Parathyroid adenoma (tissue), 2 donors: ENCODE measurements around the gene SMIM8.

ENCODE experiments used
- H2AFZ ChIP-seq: fragments of 300-600 bp; sonication (generic); one replicate; pipeline ENCODE4 v1.7.0; 2017; ENCODE audit warnings: antibody characterized with exemption, mild to moderate bottlenecking
- H3K27ac ChIP-seq: fragments of 300-600 bp; sonication (generic); one replicate; pipeline ENCODE4 v1.7.0; 2017
- H3K27me3 ChIP-seq: fragments of 300-600 bp; sonication (generic); one replicate; pipeline ENCODE4 v1.7.0; 2017; ENCODE audit warnings: low read length; ENCODE audit not compliant: control insufficient read depth, insufficient read depth
- H3K36me3 ChIP-seq: fragments of 300-600 bp; sonication (generic); one replicate; pipeline ENCODE4 v1.7.0; 2017; ENCODE audit warnings: low read length; ENCODE audit not compliant: control insufficient read depth, insufficient read depth
- H3K4me1 ChIP-seq: fragments of 300-600 bp; sonication (generic); one replicate; pipeline ENCODE4 v1.7.0; 2017; ENCODE audit warnings: control low read depth
- H3K4me2 ChIP-seq: fragments of 300-600 bp; sonication (generic); one replicate; pipeline ENCODE4 v1.7.0; 2017; ENCODE audit warnings: low read length
- H3K4me3 ChIP-seq: fragments of 300-600 bp; sonication (generic); one replicate; pipeline ENCODE4 v1.7.0; 2017; ENCODE audit warnings: low read depth, low read length
- H3K79me2 ChIP-seq: fragments of 300-600 bp; sonication (generic); one replicate; pipeline ENCODE4 v1.7.0; 2017; ENCODE audit warnings: control low read depth
- H3K9ac ChIP-seq: fragments of 300-600 bp; sonication (generic); one replicate; pipeline ENCODE4 v1.7.0; 2017; ENCODE audit warnings: mild to moderate bottlenecking
- H3K9me3 ChIP-seq: fragments of 300-600 bp; sonication (generic); one replicate; pipeline ENCODE4 v1.7.0; 2017; ENCODE audit warnings: low read length; ENCODE audit not compliant: control insufficient read depth
- TF ChIP-seq, protein P1 (sequence below): fragments of 300-600 bp; sonication (generic); IDR thresholded peaks from one replicate; pipeline ENCODE4 v1.7.0; 2017; ENCODE audit warnings: antibody characterized with exemption, mild to moderate bottlenecking
- donor health status: primary hyperparathyroidism.

Gene SMIM8

DNA sequence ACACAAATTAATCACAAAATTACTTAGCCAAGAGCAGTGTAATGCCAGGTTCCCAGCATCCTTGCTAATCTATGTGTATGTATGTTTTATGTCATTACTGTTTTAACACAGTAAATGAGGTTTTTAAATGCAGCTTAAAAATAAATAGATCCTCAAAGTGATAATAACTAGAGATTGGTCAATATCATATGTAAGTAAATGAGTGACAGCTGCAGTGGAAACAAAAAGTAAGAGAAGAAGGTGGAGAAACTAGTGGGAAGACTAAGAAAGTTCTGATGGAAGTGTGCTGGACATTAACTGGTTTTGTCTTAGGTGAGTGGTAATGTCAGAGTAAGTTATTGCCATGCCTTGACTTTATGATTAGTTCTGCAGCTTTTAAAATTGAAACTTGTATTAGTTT lies 8.6 kb downstream of the SMIM8 start:
- Histone ChIP-seq H2AFZ (no peak overlapping the region), H3K9ac (no peak overlapping the region), H3K4me3 (no peak overlapping the region), H3K36me3 (no peaks in the 10 kb centered on the region), H3K27me3 (no peaks in the 10 kb centered on the region), H3K4me1 (no peaks in the 10 kb centered on the region), H3K27ac (no peak overlapping the region), H3K79me2 (peaks cover 2% of the 10 kb centered on the region), H3K4me2 (no peak overlapping the region), H3K9me3 (no peaks in the 10 kb centered on the region)
- TF ChIP-seq, protein P1, sequence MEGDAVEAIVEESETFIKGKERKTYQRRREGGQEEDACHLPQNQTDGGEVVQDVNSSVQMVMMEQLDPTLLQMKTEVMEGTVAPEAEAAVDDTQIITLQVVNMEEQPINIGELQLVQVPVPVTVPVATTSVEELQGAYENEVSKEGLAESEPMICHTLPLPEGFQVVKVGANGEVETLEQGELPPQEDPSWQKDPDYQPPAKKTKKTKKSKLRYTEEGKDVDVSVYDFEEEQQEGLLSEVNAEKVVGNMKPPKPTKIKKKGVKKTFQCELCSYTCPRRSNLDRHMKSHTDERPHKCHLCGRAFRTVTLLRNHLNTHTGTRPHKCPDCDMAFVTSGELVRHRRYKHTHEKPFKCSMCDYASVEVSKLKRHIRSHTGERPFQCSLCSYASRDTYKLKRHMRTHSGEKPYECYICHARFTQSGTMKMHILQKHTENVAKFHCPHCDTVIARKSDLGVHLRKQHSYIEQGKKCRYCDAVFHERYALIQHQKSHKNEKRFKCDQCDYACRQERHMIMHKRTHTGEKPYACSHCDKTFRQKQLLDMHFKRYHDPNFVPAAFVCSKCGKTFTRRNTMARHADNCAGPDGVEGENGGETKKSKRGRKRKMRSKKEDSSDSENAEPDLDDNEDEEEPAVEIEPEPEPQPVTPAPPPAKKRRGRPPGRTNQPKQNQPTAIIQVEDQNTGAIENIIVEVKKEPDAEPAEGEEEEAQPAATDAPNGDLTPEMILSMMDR, result no peak

DNA sequence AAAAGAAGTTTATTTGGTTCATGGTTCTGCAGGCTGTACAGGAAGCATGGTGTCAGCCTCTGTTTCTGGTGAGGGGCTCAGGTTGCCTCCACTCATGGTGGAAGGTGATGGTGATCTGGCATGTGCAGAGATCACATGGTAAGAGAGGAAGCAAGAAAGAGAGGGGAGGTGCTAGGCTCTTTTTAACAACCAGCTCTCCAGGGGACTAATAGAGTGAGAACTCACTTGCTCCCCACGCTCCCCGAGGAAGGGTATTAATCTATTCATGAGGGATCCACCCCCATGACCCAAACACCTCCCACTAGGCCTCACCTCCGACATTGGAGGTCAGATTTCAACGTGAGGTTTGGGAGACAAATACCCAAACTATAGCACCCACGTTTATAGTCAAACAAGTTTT lies 10.6 kb downstream of the SMIM8 start:
- TF ChIP-seq, protein P1, result no peak
- H3K9ac ChIP-seq, result no peak overlapping the region
- H3K79me2 ChIP-seq, result peaks cover 2% of the 10 kb centered on the region
- no peak overlapping the region for H3K4me3 ChIP-seq
- H3K4me2 ChIP-seq, result no peak overlapping the region
- no peak overlapping the region for H3K27ac ChIP-seq
- H3K27me3 ChIP-seq, result no peaks in the 10 kb centered on the region
- H3K9me3 ChIP-seq, result no peaks in the 10 kb centered on the region
- no peaks in the 10 kb centered on the region for H3K4me1 ChIP-seq
- H3K36me3 ChIP-seq, result no peaks in the 10 kb centered on the region
- no peak overlapping the region for H2AFZ ChIP-seq

DNA sequence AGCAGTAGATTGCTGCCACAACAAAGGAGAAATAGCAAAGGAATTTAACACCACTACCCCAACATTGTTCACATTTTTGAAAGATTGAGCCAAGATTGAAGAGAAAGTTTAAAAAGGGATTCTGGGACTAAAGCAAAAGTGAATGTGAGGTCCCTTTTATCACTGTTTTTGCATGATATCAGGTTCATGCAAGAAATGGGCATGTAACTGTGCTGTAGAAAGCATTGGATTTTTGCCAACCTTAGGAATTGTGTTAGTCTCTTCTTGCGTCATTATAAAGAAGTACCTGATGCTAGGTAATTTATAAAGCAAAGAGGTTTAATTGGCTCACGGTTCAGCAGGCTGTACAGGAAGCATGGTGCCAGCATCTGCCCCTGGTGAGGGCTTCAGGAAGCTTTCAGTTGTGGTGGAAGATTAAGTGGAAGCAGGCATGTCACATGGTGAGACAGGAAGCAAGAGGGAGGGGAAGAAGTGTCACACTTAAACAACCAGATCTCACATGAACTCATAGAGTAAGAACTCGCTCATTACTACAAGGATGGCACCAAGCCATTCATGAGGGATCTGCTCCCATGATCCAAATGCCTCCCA lies 11.3 kb downstream of the SMIM8 start:
- H3K9ac ChIP-seq, result no peak overlapping the region
- H2AFZ ChIP-seq, result no peak overlapping the region
- TF ChIP-seq, protein P1, result no peak
- H3K4me3 ChIP-seq, result no peak overlapping the region
- no peak overlapping the region for H3K27ac ChIP-seq
- no peaks in the 10 kb centered on the region for H3K27me3 ChIP-seq
- H3K79me2 ChIP-seq, result peaks cover 2% of the 10 kb centered on the region
- no peaks in the 10 kb centered on the region for H3K9me3 ChIP-seq
- no peaks in the 10 kb centered on the region for H3K36me3 ChIP-seq
- no peaks in the 10 kb centered on the region for H3K4me1 ChIP-seq
- H3K4me2 ChIP-seq, result no peak overlapping the region

DNA sequence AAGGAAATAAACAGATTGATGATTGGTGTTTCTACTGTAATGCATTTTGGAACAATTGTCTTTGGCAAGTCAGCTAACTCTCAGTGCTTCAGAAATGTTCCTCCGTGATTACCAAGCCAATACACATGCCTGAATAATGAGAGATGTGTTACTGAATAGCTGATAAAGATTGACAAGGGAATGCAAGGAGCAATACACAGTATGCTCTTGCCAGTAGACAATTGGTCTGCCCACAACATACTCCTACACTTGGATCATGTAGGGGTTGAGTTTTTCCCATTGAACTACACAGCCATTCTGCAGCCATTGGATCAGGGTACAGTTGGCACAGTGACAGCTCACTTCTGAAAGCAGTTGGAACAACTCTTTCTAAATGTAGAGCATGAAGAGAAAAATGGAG lies 12.3 kb downstream of the SMIM8 start:
- H3K9me3 ChIP-seq, result no peaks in the 10 kb centered on the region
- no peak overlapping the region for H2AFZ ChIP-seq
- no peak overlapping the region for H3K27ac ChIP-seq
- no peaks in the 10 kb centered on the region for H3K27me3 ChIP-seq
- H3K36me3 ChIP-seq, result no peaks in the 10 kb centered on the region
- H3K79me2 ChIP-seq, result peaks cover 2% of the 10 kb centered on the region
- H3K4me1 ChIP-seq, result no peaks in the 10 kb centered on the region
- no peak overlapping the region for H3K9ac ChIP-seq
- TF ChIP-seq, protein P1, result no peak
- H3K4me3 ChIP-seq, result no peak overlapping the region
- H3K4me2 ChIP-seq, result no peak overlapping the region

DNA sequence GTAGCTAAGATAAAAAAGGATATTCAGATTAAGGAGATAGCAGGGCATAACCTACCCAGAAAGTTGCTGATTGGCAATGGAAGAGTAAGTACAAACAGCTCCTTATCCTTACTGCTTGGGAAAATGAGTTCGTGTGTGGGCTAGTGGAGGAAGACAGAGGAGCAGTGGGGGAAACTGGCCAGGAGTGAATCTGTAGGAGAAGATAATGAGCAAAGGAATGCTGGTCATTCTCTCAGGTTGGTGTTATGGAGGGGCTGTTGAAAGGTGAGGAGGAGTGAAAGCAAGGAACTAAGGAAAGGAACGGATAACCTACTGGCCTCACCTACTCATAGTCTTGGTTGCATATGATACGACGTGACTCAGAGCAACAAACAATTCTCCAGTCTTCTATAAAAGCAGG lies 14.0 kb downstream of the SMIM8 start:
- no peaks in the 10 kb centered on the region for H3K36me3 ChIP-seq
- TF ChIP-seq, protein P1, result no peak
- H3K9ac ChIP-seq, result no peak overlapping the region
- no peaks in the 10 kb centered on the region for H3K9me3 ChIP-seq
- H3K4me2 ChIP-seq, result no peak overlapping the region
- H3K79me2 ChIP-seq, result peaks cover 2% of the 10 kb centered on the region
- H3K27me3 ChIP-seq, result no peaks in the 10 kb centered on the region
- no peak overlapping the region for H2AFZ ChIP-seq
- no peak overlapping the region for H3K4me3 ChIP-seq
- H3K27ac ChIP-seq, result no peak overlapping the region
- H3K4me1 ChIP-seq, result no peaks in the 10 kb centered on the region
